HG03097 (cell line): Measurements from ENCODE around the gene FRMD5.

Experiments used
- ATAC-seq: cut with Tn5 transposase; IDR thresholded peaks from one replicate; pipeline ENCODE4 v1.9.1; 2021; ENCODE audit not compliant: unreplicated experiment, low FRiP score

Gene FRMD5

DNA sequence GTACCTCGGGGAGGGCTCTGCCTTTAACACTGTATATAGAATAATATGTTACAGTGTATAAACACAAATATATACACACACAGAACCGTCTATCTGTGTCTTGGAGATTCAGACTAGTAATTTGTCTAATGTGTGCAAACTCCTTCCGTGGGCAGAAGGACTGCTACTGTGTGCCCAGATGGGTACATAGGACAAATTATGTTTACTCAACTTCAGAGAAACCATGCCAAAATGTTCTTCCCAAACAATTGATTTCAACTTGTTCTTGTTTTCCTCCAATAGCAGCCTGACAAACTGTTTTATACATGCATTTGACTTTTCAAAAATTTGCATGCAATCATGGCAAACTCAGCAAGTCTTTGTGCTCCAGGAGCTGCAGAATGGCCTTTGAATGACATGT lies 97.5 kb downstream of the FRMD5 start:
- ATAC-seq: no peak

DNA sequence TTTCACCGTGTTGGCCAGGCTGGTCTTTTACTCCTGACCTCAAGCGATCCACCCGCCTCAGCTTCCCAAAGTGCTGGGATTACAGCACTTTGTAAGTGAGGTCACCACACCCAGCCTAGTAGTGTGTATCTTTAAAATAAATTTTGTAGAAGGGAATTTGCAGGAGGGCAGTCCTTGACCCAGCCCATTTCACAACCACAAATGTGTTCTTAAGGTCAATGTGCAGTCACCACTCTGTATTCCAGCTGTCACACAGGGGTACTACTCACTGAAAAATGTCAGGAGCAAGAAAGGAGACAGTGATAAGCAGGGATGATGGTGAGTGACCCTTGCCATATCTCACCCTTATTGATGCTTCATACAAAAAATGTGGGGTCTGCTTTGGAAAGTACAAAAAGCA lies 98.5 kb downstream of the FRMD5 start:
- ATAC-seq: no peak

GRCh38 chr15:44094781-44095180 lies 100.3 kb downstream of the FRMD5 start:
- ATAC-seq: no peak

DNA sequence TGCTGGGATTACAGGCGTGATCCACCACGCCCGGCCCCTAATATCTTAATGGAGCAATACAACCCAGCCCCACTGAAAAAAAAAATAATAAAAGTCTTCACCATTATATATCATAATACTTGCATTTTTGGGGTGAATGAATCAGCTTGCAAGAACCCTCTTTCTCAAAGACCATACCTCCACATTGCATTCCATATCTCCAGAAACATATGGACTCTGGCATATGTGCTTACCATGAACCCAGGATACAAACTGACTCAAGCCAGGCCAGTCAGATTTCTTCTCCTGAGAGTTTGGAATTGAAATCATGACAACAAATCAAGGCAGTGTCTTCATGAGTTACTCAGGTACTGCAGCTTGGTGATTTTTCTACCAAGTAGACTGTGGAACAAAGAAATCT lies 101.2 kb downstream of the FRMD5 start:
- no peak for ATAC-seq

DNA sequence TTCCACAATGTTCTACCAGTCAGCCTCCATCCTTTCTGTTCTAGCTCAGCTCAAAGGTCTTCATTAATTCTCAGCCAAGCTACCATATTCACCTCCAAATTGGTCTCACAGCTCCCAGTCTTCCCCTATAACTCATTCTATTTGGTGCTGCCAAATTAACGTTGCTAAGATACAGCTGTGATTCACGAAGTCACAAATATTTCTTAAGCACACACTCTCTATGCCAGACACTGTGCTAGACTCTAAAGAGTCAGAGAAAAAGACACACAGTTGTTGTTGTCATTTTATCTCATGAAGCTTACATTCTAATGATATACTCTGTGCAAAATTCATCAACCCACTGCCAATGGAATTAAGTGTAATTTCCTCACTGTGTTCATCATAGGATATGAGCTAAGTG lies 102.8 kb downstream of the FRMD5 start:
- no peak for ATAC-seq

DNA sequence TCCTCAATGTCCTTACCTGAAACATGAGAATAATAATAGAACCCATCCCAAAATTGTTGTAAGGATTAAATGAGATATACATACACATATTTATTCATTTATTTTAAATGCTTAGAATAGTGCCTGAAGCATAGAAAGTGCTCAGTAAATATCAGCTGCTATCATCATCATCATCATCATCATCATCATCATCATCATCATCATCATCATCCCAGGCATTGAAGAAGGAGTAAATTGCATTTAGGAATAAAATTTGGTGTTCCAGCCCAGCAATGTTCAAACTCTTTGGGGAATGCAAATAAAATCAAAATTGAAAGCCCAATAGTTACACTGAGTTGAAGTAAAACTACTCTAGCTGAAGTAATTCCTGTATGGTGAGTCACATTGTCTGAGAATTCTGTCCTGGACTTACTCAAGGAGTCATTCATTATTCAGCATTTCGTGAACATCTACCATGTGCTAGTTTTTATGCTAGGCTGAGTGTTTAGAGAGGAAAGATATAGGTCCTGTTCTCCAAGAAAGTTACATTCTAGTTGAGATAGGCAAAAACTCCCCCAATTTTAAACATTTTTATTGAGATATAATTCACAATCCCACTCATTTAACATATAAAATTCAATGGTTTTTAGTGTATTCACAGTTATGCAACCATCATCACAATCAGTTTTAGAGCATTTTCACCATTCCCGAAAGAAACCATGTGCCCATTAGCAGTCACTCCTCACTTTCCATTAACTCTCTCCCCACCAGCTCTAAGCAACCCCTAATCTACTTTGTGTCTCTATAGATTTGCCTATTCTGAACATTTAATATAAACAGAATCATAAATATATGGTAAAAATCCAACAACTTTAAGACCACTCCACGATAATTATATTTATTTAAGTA lies 107.2 kb downstream of the FRMD5 start:
- ATAC-seq: no peak

- no peak for ATAC-seq
Measured at GRCh38 chr15:44084770-44085169, 110.3 kb downstream of the FRMD5 start.

GRCh38 chr15:44084171-44084570 lies 110.9 kb downstream of the FRMD5 start:
- ATAC-seq: no peak

DNA sequence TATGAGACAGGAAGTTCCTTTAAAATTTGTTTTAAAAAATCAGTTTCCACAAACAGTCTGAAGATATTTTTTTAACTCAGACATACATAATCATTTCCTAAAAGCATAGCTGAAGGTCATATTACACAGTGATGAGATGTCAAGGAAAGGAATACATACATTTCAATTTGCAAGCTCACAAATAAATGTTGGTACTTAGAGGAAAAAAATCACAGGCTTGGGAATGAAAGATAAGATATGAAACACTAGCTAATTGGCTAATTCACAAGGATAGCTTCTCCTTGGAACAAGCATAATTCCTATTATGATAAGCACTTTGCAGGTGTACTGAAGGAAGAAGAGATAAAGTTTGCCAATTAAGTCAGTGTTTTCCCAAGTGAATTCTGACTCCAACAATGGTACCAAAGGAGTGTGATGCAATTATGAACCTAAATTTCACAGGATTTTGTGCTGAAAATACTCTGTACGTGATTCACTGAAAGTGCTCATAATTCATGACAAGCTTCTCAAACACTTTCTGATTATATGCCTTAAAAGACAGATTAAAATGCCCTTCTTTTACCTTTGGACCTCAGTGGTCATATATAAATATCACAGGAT lies 112.4 kb downstream of the FRMD5 start:
- no peak for ATAC-seq

DNA sequence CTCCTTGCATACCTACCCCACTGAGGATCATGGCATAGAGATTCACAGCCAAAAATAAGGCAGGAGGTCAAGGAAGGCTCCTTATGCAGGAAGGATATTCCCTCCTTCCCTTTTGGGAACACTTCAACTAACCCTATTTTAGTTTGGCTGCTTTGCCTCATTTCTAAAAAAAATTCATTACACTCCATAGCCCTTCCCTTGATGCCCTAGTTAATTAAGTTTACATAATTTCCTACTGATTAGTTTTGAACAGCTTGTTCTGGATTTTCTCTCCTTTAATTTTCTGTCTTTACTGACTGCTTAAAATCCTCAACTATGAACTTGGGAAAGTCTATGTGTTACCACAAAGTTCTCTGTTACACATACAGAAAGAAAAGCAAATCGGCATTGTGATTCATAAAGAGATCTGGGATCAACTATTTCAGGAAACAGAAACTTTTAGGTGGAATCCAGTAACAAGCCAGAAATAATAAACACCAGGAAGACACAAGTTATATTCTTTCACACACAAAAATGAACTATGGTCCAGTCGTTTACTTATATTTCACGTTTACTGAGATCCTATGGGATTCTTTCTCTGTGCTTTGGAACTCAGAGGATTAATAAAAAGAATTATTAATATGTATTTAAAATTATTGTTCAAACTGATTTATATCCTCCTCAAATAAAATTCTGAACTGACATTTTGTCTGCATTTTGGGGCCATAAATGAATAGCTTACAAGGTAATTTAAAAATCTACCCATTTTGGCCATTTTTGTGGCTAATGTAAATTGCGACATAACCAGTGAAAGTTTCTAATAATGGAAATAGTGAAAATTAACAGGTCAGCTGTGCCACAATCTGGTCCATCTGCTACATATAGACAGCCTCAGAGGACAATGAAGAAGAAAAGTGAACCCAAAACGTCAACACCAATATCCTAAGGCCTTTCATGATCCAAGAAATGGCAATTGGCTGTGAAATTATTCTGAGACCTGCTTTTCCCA lies 113.8 kb downstream of the FRMD5 start:
- no peak for ATAC-seq

DNA sequence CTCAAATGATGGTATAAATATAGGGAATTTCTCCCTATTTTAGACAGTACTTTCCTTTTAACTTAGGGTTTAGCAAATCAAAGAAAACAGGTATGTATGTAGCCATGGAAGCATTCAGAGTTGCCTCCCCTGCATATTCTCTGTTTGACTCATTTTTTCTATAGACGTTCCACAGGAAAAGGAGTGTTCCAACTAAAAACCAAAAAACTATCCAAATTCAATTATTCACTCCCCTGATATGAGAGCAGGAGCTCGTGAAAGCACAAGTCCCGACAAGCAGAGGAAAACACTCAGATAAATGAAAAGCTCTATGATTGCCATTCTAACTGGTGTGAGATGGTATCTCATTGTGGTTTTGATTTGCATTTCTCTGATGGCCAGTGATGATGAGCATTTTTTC lies 119.5 kb downstream of the FRMD5 start:
- ATAC-seq: no peak

GRCh38 chr15:44069489-44069888 lies 125.6 kb downstream of the FRMD5 start:
- ATAC-seq: no peak

- no peak for ATAC-seq
Measured at GRCh38 chr15:44068347-44068746, 126.7 kb downstream of the FRMD5 start.

- ATAC-seq: no peak
Measured at GRCh38 chr15:44066211-44066827, 128.8 kb downstream of the FRMD5 start.

- no peak for ATAC-seq
Measured at GRCh38 chr15:44064706-44065105, 130.4 kb downstream of the FRMD5 start.

- ATAC-seq: no peak
Measured at GRCh38 chr15:44058126-44058525, 136.9 kb downstream of the FRMD5 start.

GRCh38 chr15:44045661-44046060 lies 149.4 kb downstream of the FRMD5 start:
- ATAC-seq: no peak

DNA sequence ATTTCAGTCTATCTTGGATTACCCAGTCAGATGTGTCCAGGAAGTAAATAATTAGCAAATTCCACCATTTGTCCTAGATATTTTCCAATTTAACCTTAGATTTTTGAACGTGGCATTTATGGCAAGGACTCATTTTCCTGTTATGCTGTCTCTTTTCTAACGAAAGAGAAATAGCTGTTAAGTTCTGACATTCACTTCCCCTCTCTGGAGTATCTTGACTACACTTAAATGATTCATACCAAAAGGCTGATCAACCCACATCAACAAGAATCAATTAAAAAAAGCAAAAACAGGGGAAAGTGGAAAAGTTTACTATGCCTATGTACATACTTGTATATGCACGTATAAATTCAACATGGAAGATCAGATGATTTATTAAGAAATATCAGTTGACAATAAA lies 149.9 kb downstream of the FRMD5 start:
- no peak for ATAC-seq

GRCh38 chr15:44038755-44039191 lies 156.3 kb downstream of the FRMD5 start:
- no peak for ATAC-seq
